Measurements from ENCODE around the gene AGBL3. TPM values are rescaled to one million over a fixed set of nuclear protein-coding genes. Genes with fewer than 3 reads are reported as not detected.

AGBL3 gene
- total and polyA plus RNA-seq, 4 donors: 0.67 to 3.1 (median 1.8) TPM

DNA sequence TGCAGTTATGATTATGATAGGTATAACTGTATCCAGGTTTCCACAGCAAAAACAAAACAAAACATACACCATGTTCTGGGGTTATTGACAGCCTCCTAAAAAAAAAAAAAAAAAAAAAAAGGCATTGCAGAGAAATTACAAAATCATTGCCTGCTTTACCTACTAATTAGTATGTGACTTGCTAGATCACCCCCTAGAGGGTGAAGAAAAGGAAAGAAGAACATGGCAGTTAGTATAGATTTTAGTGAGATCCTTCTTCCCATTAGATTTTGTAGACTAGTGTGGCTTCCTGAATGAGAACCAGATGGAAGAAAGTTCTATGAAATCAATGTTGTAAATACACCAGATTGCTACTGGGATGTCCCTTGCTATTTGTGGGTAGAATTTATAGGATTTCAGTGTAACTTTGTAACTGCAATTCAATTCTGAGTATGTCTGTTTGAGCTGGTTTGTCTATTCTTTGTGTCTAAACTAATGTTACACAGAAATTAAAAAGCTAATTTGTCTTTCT is 24.0 kb upstream of the AGBL3 start:
- no peaks in the 10 kb centered on the region for H3K4me1 ChIP-seq (ENCODE audit: control insufficient read depth in 4 of 4, insufficient read depth in 4 of 4, low read length in 3 of 4)
- peaks cover 12 to 80% (median 58%) of the 10 kb centered on the region in 4 donors for H3K36me3 ChIP-seq (ENCODE audit: control insufficient read depth in 4 of 4, insufficient read depth in 3 of 4, low read depth in 1 of 4, low read length in 3 of 4)

DNA sequence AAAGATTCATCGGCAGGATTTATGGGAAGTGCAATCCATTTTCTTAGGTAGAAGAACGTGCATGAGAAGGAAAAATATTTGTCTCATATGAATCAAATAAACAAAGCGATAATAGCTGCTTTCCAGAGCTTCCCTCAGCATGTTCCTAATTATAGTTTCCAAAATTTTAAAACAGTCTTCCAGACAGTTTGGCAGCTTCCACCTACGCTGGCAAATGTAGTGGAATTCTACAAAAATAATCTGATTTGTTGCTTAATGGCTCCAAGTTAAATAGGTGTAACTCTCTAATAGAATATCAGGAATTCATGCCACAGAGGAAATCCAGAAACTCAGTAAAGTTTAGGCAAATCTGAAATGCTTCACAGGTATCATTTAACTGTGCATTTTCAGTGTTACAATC is 23.3 kb upstream of the AGBL3 start:
- WGBS: 86% methylated on average over 4 of the region's 4 CpGs
- no peak overlapping the region for H3K27ac ChIP-seq (ENCODE audit: low read depth in 1 of 2, low read length in 2 of 2)
- no peaks in the 10 kb centered on the region for H3K27me3 ChIP-seq (ENCODE audit: control insufficient read depth in 4 of 4, insufficient read depth in 4 of 4, low read length in 3 of 4)
- no peaks in the 10 kb centered on the region for H3K9me3 ChIP-seq (ENCODE audit: control insufficient read depth in 4 of 4, low read length in 3 of 4)
- H3K9ac ChIP-seq (ENCODE audit: low read depth in 1 of 2, low read length in 2 of 2): no peak overlapping the region
- no peaks in the 10 kb centered on the region for H3K4me1 ChIP-seq (ENCODE audit: control insufficient read depth in 4 of 4, insufficient read depth in 4 of 4, low read length in 3 of 4)
- TF ChIP-seq JUND (IDR thresholded peaks at IDR 0.05) (no peak), FOXA2 (IDR thresholded peaks at IDR 0.05) (no peak), REST (IDR thresholded peaks at IDR 0.05) (no peak), HNF4A (conservative IDR thresholded peaks at IDR 0.05) (no peak), NR2F2 (IDR thresholded peaks at IDR 0.05) (no peak), SP1 (IDR thresholded peaks at IDR 0.05) (no peak), RAD21 (IDR thresholded peaks at IDR 0.05) (no peak), YY1 (IDR thresholded peaks at IDR 0.05) (no peak), GABPA (IDR thresholded peaks at IDR 0.05 in 1 of 2, conservative IDR thresholded peaks at IDR 0.05 in 1 of 2) (no peak), TAF1 (conservative IDR thresholded peaks at IDR 0.05) (no peak), FOXA1 (IDR thresholded peaks at IDR 0.05) (no peak), HNF4G (IDR thresholded peaks at IDR 0.05) (no peak), EGR1 (IDR thresholded peaks at IDR 0.05; ENCODE audit: low read depth in 2 of 2) (no peak), ZBTB33 (IDR thresholded peaks at IDR 0.05) (no peak), RXRA (IDR thresholded peaks at IDR 0.05) (no peak)
- TF ChIP-seq, protein P1, sequence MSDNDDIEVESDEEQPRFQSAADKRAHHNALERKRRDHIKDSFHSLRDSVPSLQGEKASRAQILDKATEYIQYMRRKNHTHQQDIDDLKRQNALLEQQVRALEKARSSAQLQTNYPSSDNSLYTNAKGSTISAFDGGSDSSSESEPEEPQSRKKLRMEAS (IDR thresholded peaks at IDR 0.05): no peak
- TF ChIP-seq, protein P2, sequence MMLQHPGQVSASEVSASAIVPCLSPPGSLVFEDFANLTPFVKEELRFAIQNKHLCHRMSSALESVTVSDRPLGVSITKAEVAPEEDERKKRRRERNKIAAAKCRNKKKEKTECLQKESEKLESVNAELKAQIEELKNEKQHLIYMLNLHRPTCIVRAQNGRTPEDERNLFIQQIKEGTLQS (IDR thresholded peaks at IDR 0.05): no peak
- TF ChIP-seq, protein P3, sequence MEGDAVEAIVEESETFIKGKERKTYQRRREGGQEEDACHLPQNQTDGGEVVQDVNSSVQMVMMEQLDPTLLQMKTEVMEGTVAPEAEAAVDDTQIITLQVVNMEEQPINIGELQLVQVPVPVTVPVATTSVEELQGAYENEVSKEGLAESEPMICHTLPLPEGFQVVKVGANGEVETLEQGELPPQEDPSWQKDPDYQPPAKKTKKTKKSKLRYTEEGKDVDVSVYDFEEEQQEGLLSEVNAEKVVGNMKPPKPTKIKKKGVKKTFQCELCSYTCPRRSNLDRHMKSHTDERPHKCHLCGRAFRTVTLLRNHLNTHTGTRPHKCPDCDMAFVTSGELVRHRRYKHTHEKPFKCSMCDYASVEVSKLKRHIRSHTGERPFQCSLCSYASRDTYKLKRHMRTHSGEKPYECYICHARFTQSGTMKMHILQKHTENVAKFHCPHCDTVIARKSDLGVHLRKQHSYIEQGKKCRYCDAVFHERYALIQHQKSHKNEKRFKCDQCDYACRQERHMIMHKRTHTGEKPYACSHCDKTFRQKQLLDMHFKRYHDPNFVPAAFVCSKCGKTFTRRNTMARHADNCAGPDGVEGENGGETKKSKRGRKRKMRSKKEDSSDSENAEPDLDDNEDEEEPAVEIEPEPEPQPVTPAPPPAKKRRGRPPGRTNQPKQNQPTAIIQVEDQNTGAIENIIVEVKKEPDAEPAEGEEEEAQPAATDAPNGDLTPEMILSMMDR (IDR thresholded peaks at IDR 0.05; ENCODE audit: low read depth, low read length, missing input control): no peak
- peaks cover 12 to 76% (median 59%) of the 10 kb centered on the region in 4 donors for H3K36me3 ChIP-seq (ENCODE audit: control insufficient read depth in 4 of 4, insufficient read depth in 3 of 4, low read depth in 1 of 4, low read length in 3 of 4)
- no peak for DNase-seq (ENCODE audit: low spot score)
- H3K4me3 ChIP-seq (ENCODE audit: low read depth in 1 of 3, low read length in 3 of 3): no peak overlapping the region

More for the DNA sequence above, 24.0 kb upstream of the AGBL3 start:
- Histone ChIP-seq H3K27ac (ENCODE audit: low read depth in 1 of 2, low read length in 2 of 2) (no peak overlapping the region), H3K9me3 (ENCODE audit: control insufficient read depth in 4 of 4, low read length in 3 of 4) (no peaks in the 10 kb centered on the region), H3K27me3 (ENCODE audit: control insufficient read depth in 4 of 4, insufficient read depth in 4 of 4, low read length in 3 of 4) (no peaks in the 10 kb centered on the region), H3K4me3 (ENCODE audit: low read depth in 1 of 3, low read length in 3 of 3) (no peak overlapping the region), H3K9ac (ENCODE audit: low read depth in 1 of 2, low read length in 2 of 2) (no peak overlapping the region)
- no peak for DNase-seq (ENCODE audit: low spot score)
- TF ChIP-seq HNF4A (conservative IDR thresholded peaks at IDR 0.05): no peak
- TF ChIP-seq FOXA2 (IDR thresholded peaks at IDR 0.05): no peak
- peak in 1 of 2 donors; percentile 23 for TF ChIP-seq RAD21 (IDR thresholded peaks at IDR 0.05)
- TF ChIP-seq YY1 (IDR thresholded peaks at IDR 0.05): no peak
- no peak for TF ChIP-seq NR2F2 (IDR thresholded peaks at IDR 0.05)
- TF ChIP-seq ZBTB33 (IDR thresholded peaks at IDR 0.05): no peak

Measured in liver (tissue), 9 donors.